ENCODE results near the gene ZNF674. TPM values are rescaled to one million over a fixed set of nuclear protein-coding genes. Genes with fewer than 3 reads are reported as not detected.

The ZNF674 gene
- total and polyA plus RNA-seq, 9 of the 15 experiments (the other 6 are each of a cell fraction or from before 2014, with no cell fraction given): 1.2 to 4.7 (median 2.6) TPM

DNA sequence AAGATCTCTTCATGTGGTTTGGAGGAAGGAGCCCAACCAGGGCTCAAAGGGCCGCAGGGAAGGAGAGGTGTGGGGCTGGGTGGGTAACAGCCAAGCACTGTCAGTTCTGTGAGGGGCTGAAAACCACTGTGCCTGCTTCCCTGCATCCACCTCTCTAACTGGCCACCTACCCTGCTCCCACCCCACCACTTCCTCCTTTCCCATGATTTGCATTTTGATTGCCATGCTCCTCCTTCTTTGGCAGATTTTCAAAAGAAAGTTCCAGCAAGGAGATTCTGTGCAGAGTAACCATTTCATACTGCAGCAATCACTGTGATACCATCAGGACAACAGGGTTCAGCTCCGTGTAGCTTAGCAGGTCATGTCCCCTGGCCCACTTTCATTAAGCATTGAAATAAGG is 1.8 kb downstream of the ZNF674 start:
- peaks cover 32% of the 10 kb centered on the region for H3K79me2 ChIP-seq (ENCODE audit: control insufficient read depth, insufficient read depth, low read length)
- no TSS peak for BruUV-seq (replicated peaks)
- ATAC-seq: no peak
- WGBS (ENCODE audit: insufficient coverage, low coverage, missing lambda C conversion rate): 55% methylated on average over 2 of the region's 2 CpGs
- no peak overlapping the region for H3K4me2 ChIP-seq (ENCODE audit: insufficient read depth, low read length)
- no peaks in the 10 kb centered on the region for H3K9me3 ChIP-seq (replicated peaks; ENCODE audit: control insufficient read depth, insufficient read depth, low read depth, low read length)
- H3K4me3 ChIP-seq: no peak overlapping the region
- no peak overlapping the region for H2AFZ ChIP-seq (ENCODE audit: low read depth, low read length)
- ChIA-PET POLR2A (interaction anchor here (0.6 kb wide), 1 partner anchor 294 kb away, joined by 3 read pairs; the partner anchor contains the start of gene RP2), CTCF (ENCODE audit: low intra/inter-chr PET ratio) (no interaction called here)
- intact Hi-C loops (cut with micrococcal nuclease) (no loop called here), in situ Hi-C loops (cut with MboI) (no loop called here)
- FAIRE-seq: no peak
- no peaks in the 10 kb centered on the region for H4K20me1 ChIP-seq (replicated peaks; ENCODE audit: control insufficient read depth, insufficient read depth, low read length)
- H3K4me1 ChIP-seq (replicated peaks in 1 of 2; ENCODE audit: control insufficient read depth in 2 of 2, insufficient read depth in 2 of 2, low read length in 2 of 2): no peaks in the 10 kb centered on the region; a peak in 2 of 5 replicates
- H3K27me3 ChIP-seq (ENCODE audit: control insufficient read depth in 2 of 2, insufficient read depth in 2 of 2, low read length in 2 of 2): no peaks in the 10 kb centered on the region
- H3K27ac ChIP-seq (ENCODE audit: extremely low read depth, low read depth, low read length): no peak overlapping the region
- peaks cover 18% of the 10 kb centered on the region for H3K36me3 ChIP-seq (ENCODE audit: control insufficient read depth, insufficient read depth, low read length)
- H3K9me1 ChIP-seq (ENCODE audit: control insufficient read depth, insufficient read depth, low read length): no peaks in the 10 kb centered on the region
- peak; percentile 90 for TF ChIP-seq SPI1 (IDR thresholded peaks at IDR 0.05; ENCODE audit: borderline replicate concordance, low read depth, low read length)
- no peak for TF ChIP-seq ZNF79 (CRISPR knock-in tag; IDR thresholded peaks at IDR 0.05; ENCODE audit: low read depth)
- peak; percentile 36; the same call in 1 of the 2 replicates for TF ChIP-seq NFIC (IDR thresholded peaks at IDR 0.05)
- no peak for DNase-seq (ENCODE audit: extremely low read depth in 1 of 4, low spot score in 3 of 4)
- no peak overlapping the region for H3K9ac ChIP-seq (ENCODE audit: insufficient read depth in 1 of 2, low read depth in 2 of 2, low read length in 2 of 2)

DNA sequence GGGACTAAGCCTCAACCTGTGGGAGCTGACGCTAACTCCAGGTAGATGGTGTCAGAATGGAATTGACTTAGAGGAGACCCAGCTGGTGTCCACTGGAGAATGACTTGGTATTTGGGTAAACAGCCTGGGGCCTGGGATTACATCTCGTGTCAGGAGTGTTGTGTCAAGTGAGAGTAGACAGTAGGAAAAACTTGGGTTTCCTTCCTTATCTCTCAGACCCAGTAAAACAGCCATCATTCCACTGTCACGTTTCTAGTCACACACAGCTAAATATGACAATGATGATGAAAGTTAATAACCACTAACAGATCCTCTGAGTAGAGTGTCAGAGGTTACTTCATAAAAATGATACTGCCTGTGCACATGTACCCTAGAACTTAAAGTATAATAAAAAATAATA is 13.8 kb downstream of the ZNF674 start:
- POLR2A ChIA-PET: no interaction called here
- H3K9ac ChIP-seq (ENCODE audit: insufficient read depth in 1 of 2, low read depth in 2 of 2, low read length in 2 of 2): no peak overlapping the region
- intact Hi-C loops (cut with micrococcal nuclease): no loop called here
- no peak overlapping the region for H2AFZ ChIP-seq (ENCODE audit: low read depth, low read length)
- DNase-seq (ENCODE audit: extremely low read depth in 1 of 4, low spot score in 3 of 4) (peak in 3 of 4 experiments; percentile 7 to 25 (median 7)), ATAC-seq (peak; percentile 51), FAIRE-seq (no peak)
- no peak overlapping the region for H3K4me3 ChIP-seq
- in situ Hi-C loops (cut with MboI): no loop called here
- no peak overlapping the region for H3K27ac ChIP-seq (ENCODE audit: extremely low read depth, low read depth, low read length)
- H3K36me3 ChIP-seq (ENCODE audit: control insufficient read depth, insufficient read depth, low read length): no peaks in the 10 kb centered on the region
- H3K27me3 ChIP-seq (ENCODE audit: control insufficient read depth in 2 of 2, insufficient read depth in 2 of 2, low read length in 2 of 2): no peaks in the 10 kb centered on the region
- H3K9me3 ChIP-seq (replicated peaks; ENCODE audit: control insufficient read depth, insufficient read depth, low read depth, low read length): no peaks in the 10 kb centered on the region
- H3K4me1 ChIP-seq (replicated peaks in 1 of 2; ENCODE audit: control insufficient read depth in 2 of 2, insufficient read depth in 2 of 2, low read length in 2 of 2): no peaks in the 10 kb centered on the region
- 13% methylated on average over 3 of the region's 3 CpGs for WGBS (ENCODE audit: insufficient coverage, low coverage, missing lambda C conversion rate)
- no peaks in the 10 kb centered on the region for H3K79me2 ChIP-seq (ENCODE audit: control insufficient read depth, insufficient read depth, low read length)
- H3K4me2 ChIP-seq (ENCODE audit: insufficient read depth, low read length): no peak overlapping the region
- CTCF ChIA-PET (ENCODE audit: low intra/inter-chr PET ratio): no interaction called here
- no peaks in the 10 kb centered on the region for H4K20me1 ChIP-seq (replicated peaks; ENCODE audit: control insufficient read depth, insufficient read depth, low read length)
- no TSS peak for BruUV-seq (replicated peaks)
- H3K9me1 ChIP-seq (ENCODE audit: control insufficient read depth, insufficient read depth, low read length): no peaks in the 10 kb centered on the region
- TF ChIP-seq TAL1 (IDR thresholded peaks at IDR 0.05) (peak; percentile 45), ARID1B (IDR thresholded peaks at IDR 0.05) (peak; percentile 41; the same call in 1 of the 2 replicates), ZKSCAN8 (CRISPR knock-in tag; IDR thresholded peaks at IDR 0.05) (peak; percentile 64; the same call in 1 of the 2 replicates), PHF20 (IDR thresholded peaks at IDR 0.05; ENCODE audit: partially characterized antibody) (no peak), CBFA2T2 (conservative IDR thresholded peaks at IDR 0.05) (0 out of 2 replicates have a peak, but pooled peaks have one; percentile 45), XRCC4 (IDR thresholded peaks at IDR 0.05; ENCODE audit: extremely low read depth, insufficient read depth, insufficient read length) (no peak)
- TF ChIP-seq, protein P1, sequence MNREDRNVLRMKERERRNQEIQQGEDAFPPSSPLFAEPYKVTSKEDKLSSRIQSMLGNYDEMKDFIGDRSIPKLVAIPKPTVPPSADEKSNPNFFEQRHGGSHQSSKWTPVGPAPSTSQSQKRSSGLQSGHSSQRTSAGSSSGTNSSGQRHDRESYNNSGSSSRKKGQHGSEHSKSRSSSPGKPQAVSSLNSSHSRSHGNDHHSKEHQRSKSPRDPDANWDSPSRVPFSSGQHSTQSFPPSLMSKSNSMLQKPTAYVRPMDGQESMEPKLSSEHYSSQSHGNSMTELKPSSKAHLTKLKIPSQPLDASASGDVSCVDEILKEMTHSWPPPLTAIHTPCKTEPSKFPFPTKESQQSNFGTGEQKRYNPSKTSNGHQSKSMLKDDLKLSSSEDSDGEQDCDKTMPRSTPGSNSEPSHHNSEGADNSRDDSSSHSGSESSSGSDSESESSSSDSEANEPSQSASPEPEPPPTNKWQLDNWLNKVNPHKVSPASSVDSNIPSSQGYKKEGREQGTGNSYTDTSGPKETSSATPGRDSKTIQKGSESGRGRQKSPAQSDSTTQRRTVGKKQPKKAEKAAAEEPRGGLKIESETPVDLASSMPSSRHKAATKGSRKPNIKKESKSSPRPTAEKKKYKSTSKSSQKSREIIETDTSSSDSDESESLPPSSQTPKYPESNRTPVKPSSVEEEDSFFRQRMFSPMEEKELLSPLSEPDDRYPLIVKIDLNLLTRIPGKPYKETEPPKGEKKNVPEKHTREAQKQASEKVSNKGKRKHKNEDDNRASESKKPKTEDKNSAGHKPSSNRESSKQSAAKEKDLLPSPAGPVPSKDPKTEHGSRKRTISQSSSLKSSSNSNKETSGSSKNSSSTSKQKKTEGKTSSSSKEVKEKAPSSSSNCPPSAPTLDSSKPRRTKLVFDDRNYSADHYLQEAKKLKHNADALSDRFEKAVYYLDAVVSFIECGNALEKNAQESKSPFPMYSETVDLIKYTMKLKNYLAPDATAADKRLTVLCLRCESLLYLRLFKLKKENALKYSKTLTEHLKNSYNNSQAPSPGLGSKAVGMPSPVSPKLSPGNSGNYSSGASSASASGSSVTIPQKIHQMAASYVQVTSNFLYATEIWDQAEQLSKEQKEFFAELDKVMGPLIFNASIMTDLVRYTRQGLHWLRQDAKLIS (CRISPR knock-in tag; IDR thresholded peaks at IDR 0.05): no peak
- TF ChIP-seq, protein P2, sequence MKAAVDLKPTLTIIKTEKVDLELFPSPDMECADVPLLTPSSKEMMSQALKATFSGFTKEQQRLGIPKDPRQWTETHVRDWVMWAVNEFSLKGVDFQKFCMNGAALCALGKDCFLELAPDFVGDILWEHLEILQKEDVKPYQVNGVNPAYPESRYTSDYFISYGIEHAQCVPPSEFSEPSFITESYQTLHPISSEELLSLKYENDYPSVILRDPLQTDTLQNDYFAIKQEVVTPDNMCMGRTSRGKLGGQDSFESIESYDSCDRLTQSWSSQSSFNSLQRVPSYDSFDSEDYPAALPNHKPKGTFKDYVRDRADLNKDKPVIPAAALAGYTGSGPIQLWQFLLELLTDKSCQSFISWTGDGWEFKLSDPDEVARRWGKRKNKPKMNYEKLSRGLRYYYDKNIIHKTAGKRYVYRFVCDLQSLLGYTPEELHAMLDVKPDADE (conservative IDR thresholded peaks at IDR 0.05; ENCODE audit: control insufficient read depth, low read depth, low read length): no peak

Data from K562 (cell line).